GM20000 (cell line): ENCODE data around the gene TRIM69.

Source experiments
- DNase-seq: peaks from one replicate; pipeline ENCODE4 v3.0.0; 2012; ENCODE audit warnings: low spot score
- TF ChIP-seq, protein P1 (sequence below): IDR thresholded peaks from 2 replicates; pipeline ENCODE4 v1.5.1; 2012; ENCODE audit warnings: mild to moderate bottlenecking, control low read depth; ENCODE audit errors: extremely low read depth, missing control alignments

The TRIM69 gene

DNA sequence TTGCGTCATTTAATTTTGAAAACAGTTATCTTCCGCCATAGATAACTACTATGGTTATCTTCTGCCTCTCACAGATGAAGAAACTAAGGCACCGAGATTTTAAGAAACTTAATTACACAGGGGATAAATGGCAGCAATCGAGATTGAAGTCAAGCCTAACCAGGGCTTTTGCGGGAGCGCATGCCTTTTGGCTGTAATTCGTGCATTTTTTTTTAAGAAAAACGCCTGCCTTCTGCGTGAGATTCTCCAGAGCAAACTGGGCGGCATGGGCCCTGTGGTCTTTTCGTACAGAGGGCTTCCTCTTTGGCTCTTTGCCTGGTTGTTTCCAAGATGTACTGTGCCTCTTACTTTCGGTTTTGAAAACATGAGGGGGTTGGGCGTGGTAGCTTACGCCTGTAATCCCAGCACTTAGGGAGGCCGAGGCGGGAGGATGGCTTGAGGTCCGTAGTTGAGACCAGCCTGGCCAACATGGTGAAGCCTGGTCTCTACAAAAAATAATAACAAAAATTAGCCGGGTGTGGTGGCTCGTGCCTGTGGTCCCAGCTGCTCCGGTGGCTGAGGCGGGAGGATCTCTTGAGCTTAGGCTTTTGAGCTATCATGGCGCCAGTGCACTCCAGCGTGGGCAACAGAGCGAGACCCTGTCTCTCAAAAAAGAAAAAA is 23.9 kb upstream of the TRIM69 start:
- DNase-seq = no peak
- TF ChIP-seq, protein P1, sequence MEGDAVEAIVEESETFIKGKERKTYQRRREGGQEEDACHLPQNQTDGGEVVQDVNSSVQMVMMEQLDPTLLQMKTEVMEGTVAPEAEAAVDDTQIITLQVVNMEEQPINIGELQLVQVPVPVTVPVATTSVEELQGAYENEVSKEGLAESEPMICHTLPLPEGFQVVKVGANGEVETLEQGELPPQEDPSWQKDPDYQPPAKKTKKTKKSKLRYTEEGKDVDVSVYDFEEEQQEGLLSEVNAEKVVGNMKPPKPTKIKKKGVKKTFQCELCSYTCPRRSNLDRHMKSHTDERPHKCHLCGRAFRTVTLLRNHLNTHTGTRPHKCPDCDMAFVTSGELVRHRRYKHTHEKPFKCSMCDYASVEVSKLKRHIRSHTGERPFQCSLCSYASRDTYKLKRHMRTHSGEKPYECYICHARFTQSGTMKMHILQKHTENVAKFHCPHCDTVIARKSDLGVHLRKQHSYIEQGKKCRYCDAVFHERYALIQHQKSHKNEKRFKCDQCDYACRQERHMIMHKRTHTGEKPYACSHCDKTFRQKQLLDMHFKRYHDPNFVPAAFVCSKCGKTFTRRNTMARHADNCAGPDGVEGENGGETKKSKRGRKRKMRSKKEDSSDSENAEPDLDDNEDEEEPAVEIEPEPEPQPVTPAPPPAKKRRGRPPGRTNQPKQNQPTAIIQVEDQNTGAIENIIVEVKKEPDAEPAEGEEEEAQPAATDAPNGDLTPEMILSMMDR = no peak

DNA sequence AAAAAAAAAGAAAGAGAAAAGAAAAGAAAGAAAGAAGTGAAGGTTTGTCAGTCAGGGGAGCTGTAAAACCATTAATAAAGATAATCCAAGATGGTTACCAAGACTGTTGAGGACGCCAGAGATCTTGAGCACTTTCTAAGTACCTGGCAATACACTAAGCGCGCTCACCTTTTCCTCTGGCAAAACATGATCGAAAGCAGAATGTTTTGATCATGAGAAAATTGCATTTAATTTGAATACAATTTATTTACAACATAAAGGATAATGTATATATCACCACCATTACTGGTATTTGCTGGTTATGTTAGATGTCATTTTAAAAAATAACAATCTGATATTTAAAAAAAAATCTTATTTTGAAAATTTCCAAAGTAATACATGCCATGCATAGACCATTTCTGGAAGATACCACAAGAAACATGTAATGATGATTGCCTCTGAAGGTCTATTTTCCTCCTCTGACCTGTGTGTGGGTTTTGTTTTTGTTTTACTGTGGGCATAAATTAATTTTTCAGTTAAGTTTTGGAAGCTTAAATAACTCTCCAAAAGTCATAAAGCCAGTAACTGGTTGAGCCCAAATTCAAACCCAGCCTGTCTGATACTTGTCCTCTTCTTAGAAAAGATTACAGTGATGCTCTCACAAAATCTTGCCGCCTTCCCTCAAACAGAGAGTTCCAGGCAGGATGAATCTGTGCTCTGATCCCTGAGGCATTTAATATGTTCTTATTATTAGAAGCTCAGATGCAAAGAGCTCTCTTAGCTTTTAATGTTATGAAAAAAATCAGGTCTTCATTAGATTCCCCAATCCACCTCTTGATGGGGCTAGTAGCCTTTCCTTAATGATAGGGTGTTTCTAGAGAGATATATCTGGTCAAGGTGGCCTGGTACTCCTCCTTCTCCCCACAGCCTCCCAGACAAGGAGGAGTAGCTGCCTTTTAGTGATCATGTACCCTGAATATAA is 23.0 kb upstream of the TRIM69 start:
- TF ChIP-seq, protein P1 = no peak

DNA sequence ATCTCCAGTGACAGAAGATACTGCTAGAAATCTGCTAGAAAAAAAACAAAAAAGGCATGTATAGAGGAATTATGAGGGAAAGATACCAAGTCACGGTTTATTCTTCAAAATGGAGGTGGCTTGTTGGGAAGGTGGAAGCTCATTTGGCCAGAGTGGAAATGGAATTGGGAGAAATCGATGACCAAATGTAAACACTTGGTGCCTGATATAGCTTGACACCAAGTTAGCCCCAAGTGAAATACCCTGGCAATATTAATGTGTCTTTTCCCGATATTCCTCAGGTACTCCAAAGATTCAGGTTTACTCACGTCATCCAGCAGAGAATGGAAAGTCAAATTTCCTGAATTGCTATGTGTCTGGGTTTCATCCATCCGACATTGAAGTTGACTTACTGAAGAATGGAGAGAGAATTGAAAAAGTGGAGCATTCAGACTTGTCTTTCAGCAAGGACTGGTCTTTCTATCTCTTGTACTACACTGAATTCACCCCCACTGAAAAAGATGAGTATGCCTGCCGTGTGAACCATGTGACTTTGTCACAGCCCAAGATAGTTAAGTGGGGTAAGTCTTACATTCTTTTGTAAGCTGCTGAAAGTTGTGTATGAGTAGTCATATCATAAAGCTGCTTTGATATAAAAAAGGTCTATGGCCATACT is 21.1 kb upstream of the TRIM69 start:
- DNase-seq = no peak
- TF ChIP-seq, protein P1 = no peak

More for the DNA sequence above, 23.0 kb upstream of the TRIM69 start:
- no peak for DNase-seq

- DNase-seq = no peak
- TF ChIP-seq, protein P1 = no peak
These were observed 20.5 kb upstream of the TRIM69 start for GRCh38 chr15:44715797-44716334.

DNA sequence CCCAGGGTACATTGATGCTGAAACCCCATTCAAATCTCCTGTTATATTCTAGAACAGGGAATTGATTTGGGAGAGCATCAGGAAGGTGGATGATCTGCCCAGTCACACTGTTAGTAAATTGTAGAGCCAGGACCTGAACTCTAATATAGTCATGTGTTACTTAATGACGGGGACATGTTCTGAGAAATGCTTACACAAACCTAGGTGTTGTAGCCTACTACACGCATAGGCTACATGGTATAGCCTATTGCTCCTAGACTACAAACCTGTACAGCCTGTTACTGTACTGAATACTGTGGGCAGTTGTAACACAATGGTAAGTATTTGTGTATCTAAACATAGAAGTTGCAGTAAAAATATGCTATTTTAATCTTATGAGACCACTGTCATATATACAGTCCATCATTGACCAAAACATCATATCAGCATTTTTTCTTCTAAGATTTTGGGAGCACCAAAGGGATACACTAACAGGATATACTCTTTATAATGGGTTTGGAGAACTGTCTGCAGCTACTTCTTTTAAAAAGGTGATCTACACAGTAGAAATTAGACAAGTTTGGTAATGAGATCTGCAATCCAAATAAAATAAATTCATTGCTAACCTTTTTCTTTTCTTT is 19.2 kb upstream of the TRIM69 start:
- TF ChIP-seq, protein P1 = no peak
- DNase-seq = no peak

GRCh38 chr15:44718180-44718926 is 18.0 kb upstream of the TRIM69 start:
- TF ChIP-seq, protein P1 = no peak
- no peak for DNase-seq
